Measurements from ENCODE around the gene HTR2A.

GRCh38 chr13:46852168-46852567 is 44.7 kb downstream of the HTR2A start:
- TF ChIP-seq CTCF (IDR thresholded peaks at IDR 0.05 in 2 of 3, conservative IDR thresholded peaks at IDR 0.05 in 1 of 3; ENCODE audit: borderline replicate concordance in 1 of 3, insufficient read depth in 1 of 3, low read depth in 2 of 3, low read length in 2 of 3) (no peak), ATF3 (IDR thresholded peaks at IDR 0.05) (no peak), EZH2 (IDR thresholded peaks at IDR 0.05) (no peak), ZNF274 (IDR thresholded peaks at IDR 0.05; ENCODE audit: low read depth, low read length) (no peak), POLR2AphosphoS5 (IDR thresholded peaks at IDR 0.05; ENCODE audit: low read depth, low read length) (no peak)
